Neural cell (in vitro differentiated cells): ENCODE data around the gene FOXO1. TPM values are rescaled to one million over a fixed set of nuclear protein-coding genes. Genes with fewer than 3 reads are reported as not detected.

ENCODE experiments used
- H2AFZ ChIP-seq: fragments of 200-600, 300-800 bp; sonication (generic), shearing (Covaris generic); 2 replicates; pipeline ENCODE4 v1.6.0; 2014; ENCODE audit warnings: low read depth, mild to moderate bottlenecking, antibody characterized with exemption, low read length, moderate library complexity
- H3F3A ChIP-seq: fragments of 200-600 bp; shearing (Covaris generic); 2 replicates; pipeline ENCODE4 v1.6.1; 2016; ENCODE audit warnings: mild to moderate bottlenecking, moderate library complexity, mixed read lengths, antibody characterized with exemption, low read length; ENCODE audit not compliant: insufficient read depth, poor library complexity, severe bottlenecking
- H3K27ac ChIP-seq: fragments of 200-600, 300-800 bp; sonication (generic), shearing (Covaris generic); 2 replicates; pipeline ENCODE4 v1.5.1; 2014; ENCODE audit warnings: mild to moderate bottlenecking, low read length, moderate library complexity
- H3K27me3 ChIP-seq: fragments of 300-800, 200-600 bp; sonication (generic), shearing (Covaris generic); 2 replicates; pipeline ENCODE4 v1.6.0; 2014; ENCODE audit warnings: mild to moderate bottlenecking, low read depth, low read length, moderate library complexity; ENCODE audit not compliant: insufficient read depth
- H3K36me3 ChIP-seq: fragments of 300-800, 200-600 bp; sonication (generic), shearing (Covaris generic); 2 replicates; pipeline ENCODE4 v1.5.1; 2014; ENCODE audit warnings: mild to moderate bottlenecking, antibody characterized with exemption, low read length, moderate library complexity; ENCODE audit not compliant: insufficient read depth
- H3K4me2 ChIP-seq: fragments of 300-800, 200-600 bp; sonication (generic), shearing (Covaris generic); 2 replicates; pipeline ENCODE4 v1.6.0; 2014; ENCODE audit warnings: mild to moderate bottlenecking, low read length
- H3K4me3 ChIP-seq: fragments of 300-800, 200-600 bp; sonication (generic), shearing (Covaris generic); 2 replicates; pipeline ENCODE4 v1.5.1; 2014; ENCODE audit warnings: mild to moderate bottlenecking, low read length, moderate library complexity
- H3K79me2 ChIP-seq: fragments of 200-600 bp; shearing (Covaris generic); replicated peaks from 2 replicates; pipeline ENCODE4 v1.6.0; 2014; ENCODE audit warnings: mild to moderate bottlenecking, low read length, moderate library complexity; ENCODE audit not compliant: insufficient read depth
- H3K9ac ChIP-seq: fragments of 300-800, 200-600 bp; sonication (generic), shearing (Covaris generic); 2 replicates; pipeline ENCODE4 v1.6.1; 2016; ENCODE audit warnings: mild to moderate bottlenecking, low read length, mixed read lengths
- H3K9me2 ChIP-seq: fragments of 200-600 bp; shearing (Covaris generic); 2 replicates; pipeline ENCODE4 v1.6.1; 2016; ENCODE audit warnings: mild to moderate bottlenecking, low read length, mixed read lengths; ENCODE audit not compliant: insufficient read depth
- H3K9me3 ChIP-seq: fragments of 200-600, 300-800 bp; sonication (generic), shearing (Covaris generic); 2 replicates; pipeline ENCODE4 v1.6.1; 2016; ENCODE audit warnings: mild to moderate bottlenecking, mixed run types, low read length, moderate library complexity, mixed read lengths
- H4K20me1 ChIP-seq: fragments of 200-600 bp; shearing (Covaris generic); 2 replicates; pipeline ENCODE4 v1.6.1; 2016; ENCODE audit warnings: mild to moderate bottlenecking, mixed run types; ENCODE audit not compliant: insufficient read depth
- CTCF ChIP-seq: fragments of 450-650 bp; IDR thresholded peaks from 2 replicates; pipeline ENCODE4 v1.5.1; 2014; ENCODE audit warnings: antibody characterized with exemption, mild to moderate bottlenecking, moderate library complexity; ENCODE audit not compliant: poor library complexity, severe bottlenecking
- EP300 ChIP-seq: fragments of 450-650 bp; conservative IDR thresholded peaks from 2 replicates; pipeline ENCODE4 v1.6.1; 2014; ENCODE audit warnings: antibody characterized with exemption, mild to moderate bottlenecking, moderate library complexity; ENCODE audit not compliant: poor library complexity, severe bottlenecking
- EZH2 ChIP-seq: fragments of 200-600, 300-800 bp; shearing (Covaris generic), sonication (generic); IDR thresholded peaks from 2 replicates; pipeline ENCODE4 v1.6.1; 2014; ENCODE audit warnings: antibody characterized with exemption, low read length, borderline replicate concordance, mild to moderate bottlenecking; ENCODE audit not compliant: insufficient read depth, poor library complexity, severe bottlenecking
- MXI1 ChIP-seq: fragments of 450-650 bp; conservative IDR thresholded peaks from 2 replicates; pipeline ENCODE4 v1.6.1; 2014; ENCODE audit warnings: antibody characterized with exemption, mild to moderate bottlenecking; ENCODE audit not compliant: poor library complexity, severe bottlenecking
- POLR2AphosphoS5 ChIP-seq: IDR thresholded peaks from 2 replicates; pipeline ENCODE4 v1.6.1; 2012
- RAD21 ChIP-seq: fragments of 450-650 bp; conservative IDR thresholded peaks from 2 replicates; pipeline ENCODE4 v1.6.1; 2014; ENCODE audit warnings: antibody characterized with exemption, mild to moderate bottlenecking, moderate library complexity
- REST ChIP-seq: IDR thresholded peaks from 2 replicates; pipeline ENCODE4 v1.6.1; 2012; ENCODE audit warnings: borderline replicate concordance
- SMC3 ChIP-seq: fragments of 450-650 bp; conservative IDR thresholded peaks from 2 replicates; pipeline ENCODE4 v1.6.1; 2014; ENCODE audit warnings: antibody characterized with exemption, mild to moderate bottlenecking, moderate library complexity; ENCODE audit not compliant: poor library complexity
- TAF1 ChIP-seq: IDR thresholded peaks from 2 replicates; pipeline ENCODE4 v1.6.1; 2012; ENCODE audit warnings: low read depth
- polyA plus RNA-seq: library from polyadenylated mRNA; depleted of rRNA; stranded (reverse); fragments of >200 nt; gene quantifications from 2 replicates; pipeline ENCODE4 v1.2.3, GENCODE V29; 2014

FOXO1 gene
- polyA plus RNA-seq, 1 donor from 2014 or later = 1.2 TPM

DNA sequence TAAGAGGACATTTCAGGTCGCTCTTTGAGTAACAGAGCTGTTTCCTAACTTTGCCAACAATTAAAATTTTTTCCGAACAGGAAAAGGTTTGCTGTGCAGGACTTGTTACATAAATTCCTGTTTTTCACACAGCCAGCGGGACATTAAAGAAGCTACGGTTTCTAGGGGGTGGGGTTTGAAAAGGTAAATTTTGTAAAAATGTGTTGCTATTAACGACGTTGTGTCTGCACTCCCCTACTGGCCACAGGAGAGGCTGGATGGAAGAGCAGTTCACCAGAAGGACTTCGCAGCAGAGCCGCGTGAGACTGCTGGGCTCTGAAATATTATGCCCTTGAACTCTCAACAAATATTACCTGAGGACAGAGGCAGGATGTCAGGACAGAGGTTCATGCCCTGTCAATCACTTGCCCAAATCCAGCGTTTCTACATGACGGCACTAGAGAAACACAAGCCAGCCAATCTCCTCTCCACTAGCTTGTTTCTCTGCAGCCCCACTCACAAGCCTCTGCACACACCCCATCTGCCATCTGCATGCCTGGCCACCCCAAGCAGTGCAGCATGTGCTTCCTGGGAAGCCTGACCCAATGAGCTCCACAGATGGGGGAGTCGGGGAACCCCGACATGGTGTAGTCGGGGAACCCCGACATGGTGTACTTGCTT, 102.0 kb downstream of the FOXO1 start:
- Histone ChIP-seq H3K36me3 (no peaks in the 10 kb centered on the region), H3K4me3 (no peak overlapping the region), H3K79me2 (no peaks in the 10 kb centered on the region), H3F3A (no peaks in the 10 kb centered on the region), H3K9ac (no peak overlapping the region), H4K20me1 (no peaks in the 10 kb centered on the region), H3K27me3 (no peaks in the 10 kb centered on the region), H2AFZ (no peak overlapping the region), H3K9me2 (no peaks in the 10 kb centered on the region), H3K4me2 (no peak overlapping the region), H3K27ac (no peak overlapping the region), H3K9me3 (no peaks in the 10 kb centered on the region)
- TF ChIP-seq RAD21 (no peak), REST (no peak), SMC3 (no peak), MXI1 (no peak), EP300 (no peak), TAF1 (no peak), CTCF (no peak), EZH2 (no peak), POLR2AphosphoS5 (no peak)

GRCh38 chr13:40563350-40564125, 102.9 kb downstream of the FOXO1 start:
- Histone ChIP-seq H3K4me3 (no peak overlapping the region), H3K9me2 (no peaks in the 10 kb centered on the region), H3K27ac (no peak overlapping the region), H3K36me3 (no peaks in the 10 kb centered on the region), H3K4me2 (no peak overlapping the region), H3K9ac (no peak overlapping the region), H3K27me3 (no peaks in the 10 kb centered on the region), H3F3A (no peaks in the 10 kb centered on the region), H4K20me1 (no peaks in the 10 kb centered on the region), H2AFZ (no peak overlapping the region), H3K79me2 (no peaks in the 10 kb centered on the region), H3K9me3 (no peaks in the 10 kb centered on the region)
- no peak for TF ChIP-seq POLR2AphosphoS5
- TF ChIP-seq EP300 = no peak
- TF ChIP-seq MXI1 = no peak
- TF ChIP-seq CTCF = no peak
- TF ChIP-seq RAD21 = no peak
- TF ChIP-seq EZH2 = no peak
- no peak for TF ChIP-seq REST
- no peak for TF ChIP-seq TAF1
- TF ChIP-seq SMC3 = no peak
